Measurements from ENCODE around the gene FRMD1.

FRMD1 gene

GRCh38 chr6:168017629-168018028 lies 61.4 kb downstream of the FRMD1 start:
- no peak for DNase-seq (ENCODE audit: low read depth)
- no peak overlapping the region for H3K4me3 ChIP-seq (ENCODE audit: low read length)
- no peak for TF ChIP-seq CTCF (IDR thresholded peaks at IDR 0.05; ENCODE audit: insufficient read depth, low read depth, low read length, missing control alignments)

- DNase-seq (ENCODE audit: low read depth) = peak; percentile 67
- no peak overlapping the region for H3K4me3 ChIP-seq (ENCODE audit: low read length)
Observed at GRCh38 chr6:168016721-168017525, 62.1 kb downstream of the FRMD1 start.

GRCh38 chr6:168016176-168016620 lies 62.8 kb downstream of the FRMD1 start:
- no peak overlapping the region for H3K4me3 ChIP-seq (ENCODE audit: low read length)
- no peak for DNase-seq (ENCODE audit: low read depth)
- no peak for TF ChIP-seq CTCF (IDR thresholded peaks at IDR 0.05; ENCODE audit: insufficient read depth, low read depth, low read length, missing control alignments)

More at GRCh38 chr6:168016721-168017525, 62.1 kb downstream of the FRMD1 start:
- TF ChIP-seq CTCF (IDR thresholded peaks at IDR 0.05; ENCODE audit: insufficient read depth, low read depth, low read length, missing control alignments) = no peak

GRCh38 chr6:168015482-168016175 lies 63.4 kb downstream of the FRMD1 start:
- DNase-seq (ENCODE audit: low read depth) = no peak
- no peak for TF ChIP-seq CTCF (IDR thresholded peaks at IDR 0.05; ENCODE audit: insufficient read depth, low read depth, low read length, missing control alignments)
- no peak overlapping the region for H3K4me3 ChIP-seq (ENCODE audit: low read length)

- H3K4me3 ChIP-seq (ENCODE audit: low read length) = no peak overlapping the region
- DNase-seq (ENCODE audit: low read depth) = no peak
- no peak for TF ChIP-seq CTCF (IDR thresholded peaks at IDR 0.05; ENCODE audit: insufficient read depth, low read depth, low read length, missing control alignments)
Observed at GRCh38 chr6:168015009-168015408, 64.0 kb downstream of the FRMD1 start.

- DNase-seq (ENCODE audit: low read depth) = no peak
- H3K4me3 ChIP-seq (ENCODE audit: low read length) = no peak overlapping the region
- no peak for TF ChIP-seq CTCF (IDR thresholded peaks at IDR 0.05; ENCODE audit: insufficient read depth, low read depth, low read length, missing control alignments)
Observed at GRCh38 chr6:168014428-168014827, 64.6 kb downstream of the FRMD1 start.

Measured in epithelial cell of esophagus (primary cell).